Mucosa of descending colon (tissue), 3 donors: ENCODE results near the gene VPS13D. TPM values are rescaled to one million over a fixed set of nuclear protein-coding genes. Genes with fewer than 3 reads are reported as not detected.

Experiments
- ATAC-seq: fragments of 200-7000 bp; cut with Tn5 transposase; one replicate; pipeline ENCODE4 v1.9.1; 2020; ENCODE audit warnings: mild to moderate bottlenecking, moderate library complexity
- DNase-seq, 3 donors: peaks; one replicate each; pipeline ENCODE4 v3.0.0-alpha.2; 2020
- H3K36me3 ChIP-seq: fragments of 200-600 bp; one replicate; pipeline ENCODE4 v1.8.0; 2021; ENCODE audit warnings: low read depth, mild to moderate bottlenecking
- H3K4me1 ChIP-seq: fragments of 200-600 bp; one replicate; pipeline ENCODE4 v1.8.0; 2021; ENCODE audit warnings: low read depth, mild to moderate bottlenecking
- H3K4me3 ChIP-seq: fragments of 200-600 bp; one replicate; pipeline ENCODE4 v1.8.0; 2021; ENCODE audit warnings: mild to moderate bottlenecking
- H3K9me3 ChIP-seq: fragments of 200-600 bp; one replicate; pipeline ENCODE4 v1.8.0; 2021; ENCODE audit warnings: mild to moderate bottlenecking
- CTCF ChIP-seq: fragments of 200-600 bp; IDR thresholded peaks from one replicate; pipeline ENCODE4 v1.8.0; 2022; ENCODE audit warnings: antibody characterized with exemption, mild to moderate bottlenecking
- intact Hi-C, 2 donors: fragments of 100-400 bp; cut with DNase I in 1 of 2; cut with micrococcal nuclease in 1 of 2; formaldehyde crosslinking; loops; one replicate each; pipeline versions ENCODE4 v1.11.0 to v1.11.1; 2022; cut with DNase I, micrococcal nuclease
- total RNA-seq, 3 donors: library from RNA; stranded (reverse); fragmentation: NEBNext Ultra II Directional in 2 of 3; extraction: Animal tissue kit (Norgen Biotek cat#: 25700) in 2 of 3; gene quantifications; one replicate each; pipeline versions ENCODE4 v1.2.1 to v1.2.4, GENCODE V29; 2021 to 2023
- donor health status: DM: no; HTN: no; CAD: no; lungs with moderate emphysema.
- donor health status: DM: no; HTN: no; CAD: no.
- donor health status: DM: no; HTN: yes; CAD: no.

Gene VPS13D
- total RNA-seq, 3 donors from 2014 or later, result 70.1 to 96.6 (median 96.6) TPM

DNA sequence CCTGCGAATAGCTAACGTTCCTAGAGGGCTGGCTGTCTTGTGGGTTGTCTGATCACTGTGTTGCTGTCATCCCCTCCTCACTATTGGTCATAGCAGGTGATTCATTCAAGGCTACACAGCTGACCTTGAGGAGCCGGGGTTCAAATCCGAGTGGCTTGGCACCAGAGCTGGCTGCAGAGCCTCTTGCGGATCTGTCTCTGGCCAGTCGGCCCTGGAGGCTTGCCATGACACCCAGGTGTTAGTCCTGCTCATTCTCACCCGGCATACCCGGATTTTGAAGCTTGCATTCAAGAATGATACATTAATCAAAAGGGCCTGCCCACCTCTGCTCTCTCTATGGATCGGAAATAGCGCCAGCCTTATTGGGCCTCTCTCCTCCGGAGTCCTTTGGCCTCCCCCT lies 277.8 kb downstream of the VPS13D start:
- no peaks in the 10 kb centered on the region for H3K36me3 ChIP-seq
- H3K4me1 ChIP-seq, result no peaks in the 10 kb centered on the region
- no peaks in the 10 kb centered on the region for H3K9me3 ChIP-seq
- intact Hi-C loops, result no loop called here
- no peak overlapping the region for H3K4me3 ChIP-seq
- no peak for TF ChIP-seq CTCF
- no peak for DNase-seq
- no peak for ATAC-seq

DNA sequence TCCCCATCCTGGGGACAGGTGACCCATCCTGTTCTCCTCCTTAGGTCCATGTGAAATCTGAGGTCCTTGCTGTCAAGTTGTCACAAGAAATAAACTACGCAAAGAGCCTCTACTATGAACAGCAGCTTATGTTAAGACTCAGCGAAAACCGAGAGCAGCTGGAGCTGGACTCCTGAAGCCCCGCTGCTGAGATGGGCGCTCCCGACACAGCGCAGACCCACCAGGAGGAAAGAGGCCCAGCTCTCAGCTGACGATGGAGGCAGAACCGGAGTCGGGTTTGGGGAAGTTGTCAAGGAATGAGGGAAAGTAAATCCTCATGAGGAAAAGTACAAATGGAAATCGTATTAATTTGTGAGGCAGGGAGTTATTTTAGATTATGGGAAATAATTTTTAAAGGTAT lies 279.0 kb downstream of the VPS13D start:
- Histone ChIP-seq H3K4me3 (no peak overlapping the region), H3K36me3 (no peaks in the 10 kb centered on the region), H3K9me3 (no peaks in the 10 kb centered on the region), H3K4me1 (no peaks in the 10 kb centered on the region)
- DNase-seq (no peak), ATAC-seq (no peak)
- no peak for TF ChIP-seq CTCF
- intact Hi-C loops, result no loop called here

GRCh38 chr1:12511128-12511484 lies 281.3 kb downstream of the VPS13D start:
- Histone ChIP-seq H3K9me3 (no peaks in the 10 kb centered on the region), H3K36me3 (no peaks in the 10 kb centered on the region), H3K4me3 (no peak overlapping the region), H3K4me1 (no peaks in the 10 kb centered on the region)
- intact Hi-C loops, result no loop called here
- DNase-seq, result no peak
- ATAC-seq, result no peak
- no peak for TF ChIP-seq CTCF

- peak; percentile 16 for ATAC-seq
- TF ChIP-seq CTCF, result no peak
Measured at GRCh38 chr1:12511516-12512468, 282.0 kb downstream of the VPS13D start.

GRCh38 chr1:12513181-12513580 lies 283.4 kb downstream of the VPS13D start:
- Histone ChIP-seq H3K36me3 (no peaks in the 10 kb centered on the region), H3K9me3 (no peaks in the 10 kb centered on the region), H3K4me3 (no peak overlapping the region), H3K4me1 (no peaks in the 10 kb centered on the region)
- ATAC-seq (no peak), DNase-seq (no peak)
- intact Hi-C loops, result no loop called here
- no peak for TF ChIP-seq CTCF

More at GRCh38 chr1:12511516-12512468, 282.0 kb downstream of the VPS13D start:
- Histone ChIP-seq H3K4me3 (no peak overlapping the region), H3K9me3 (no peaks in the 10 kb centered on the region), H3K36me3 (no peaks in the 10 kb centered on the region), H3K4me1 (no peaks in the 10 kb centered on the region)
- intact Hi-C loops, result no loop called here
- no peak for DNase-seq
